ENCODE results near the gene CFAP97.

DNA sequence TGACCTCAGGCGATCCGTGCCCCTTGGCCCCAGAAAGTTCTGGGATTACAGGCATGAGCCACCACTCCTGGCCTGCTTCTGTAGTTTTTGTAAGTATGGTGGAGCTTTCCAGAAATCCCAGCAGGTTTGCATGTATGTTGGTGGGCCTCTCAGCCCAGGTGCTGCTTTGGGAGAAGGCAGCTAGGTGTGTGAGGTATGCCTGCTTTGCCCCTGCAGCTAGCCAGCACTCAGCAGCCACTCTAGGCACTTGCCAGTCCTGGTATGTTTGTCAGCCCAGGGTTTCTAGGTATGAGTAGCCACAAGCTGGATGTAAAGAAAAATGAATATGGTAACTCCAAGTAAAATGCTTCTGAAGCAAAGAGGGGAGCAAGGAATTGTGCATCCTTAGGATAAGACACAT, 14.5 kb upstream of the CFAP97 start:
- TF ChIP-seq POLR2A (IDR thresholded peaks at IDR 0.05) = no peak
- TF ChIP-seq, protein P1, sequence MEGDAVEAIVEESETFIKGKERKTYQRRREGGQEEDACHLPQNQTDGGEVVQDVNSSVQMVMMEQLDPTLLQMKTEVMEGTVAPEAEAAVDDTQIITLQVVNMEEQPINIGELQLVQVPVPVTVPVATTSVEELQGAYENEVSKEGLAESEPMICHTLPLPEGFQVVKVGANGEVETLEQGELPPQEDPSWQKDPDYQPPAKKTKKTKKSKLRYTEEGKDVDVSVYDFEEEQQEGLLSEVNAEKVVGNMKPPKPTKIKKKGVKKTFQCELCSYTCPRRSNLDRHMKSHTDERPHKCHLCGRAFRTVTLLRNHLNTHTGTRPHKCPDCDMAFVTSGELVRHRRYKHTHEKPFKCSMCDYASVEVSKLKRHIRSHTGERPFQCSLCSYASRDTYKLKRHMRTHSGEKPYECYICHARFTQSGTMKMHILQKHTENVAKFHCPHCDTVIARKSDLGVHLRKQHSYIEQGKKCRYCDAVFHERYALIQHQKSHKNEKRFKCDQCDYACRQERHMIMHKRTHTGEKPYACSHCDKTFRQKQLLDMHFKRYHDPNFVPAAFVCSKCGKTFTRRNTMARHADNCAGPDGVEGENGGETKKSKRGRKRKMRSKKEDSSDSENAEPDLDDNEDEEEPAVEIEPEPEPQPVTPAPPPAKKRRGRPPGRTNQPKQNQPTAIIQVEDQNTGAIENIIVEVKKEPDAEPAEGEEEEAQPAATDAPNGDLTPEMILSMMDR (IDR thresholded peaks at IDR 0.05) = no peak
- no peak for TF ChIP-seq EP300 (IDR thresholded peaks at IDR 0.05)
- no peak for TF ChIP-seq POLR2AphosphoS5 (IDR thresholded peaks at IDR 0.05)
